Activated CD4-positive, alpha-beta T cell treated with anti-CD3 and anti-CD28 coated beads for 48 hours (primary cell): ENCODE data around the gene TLE3.

Experiments
- DNase-seq: peaks from one replicate; pipeline ENCODE4 v3.0.0-alpha.2; 2020

Gene TLE3

GRCh38 chr15:70082281-70082900 is 15.3 kb downstream of the TLE3 start:
- DNase-seq: no peak

GRCh38 chr15:70081612-70082011 is 16.1 kb downstream of the TLE3 start:
- no peak for DNase-seq

GRCh38 chr15:70080347-70080746 is 17.4 kb downstream of the TLE3 start:
- DNase-seq: no peak

GRCh38 chr15:70079888-70080287 is 17.8 kb downstream of the TLE3 start:
- no peak for DNase-seq

GRCh38 chr15:70078578-70079417 is 18.9 kb downstream of the TLE3 start:
- DNase-seq: no peak

- no peak for DNase-seq
Measured at GRCh38 chr15:70077188-70078147, 20.2 kb downstream of the TLE3 start.

- no peak for DNase-seq
Measured at GRCh38 chr15:70074380-70074779, 23.3 kb downstream of the TLE3 start.

- DNase-seq: no peak
Measured at GRCh38 chr15:70072479-70072878, 25.2 kb downstream of the TLE3 start.

GRCh38 chr15:70071799-70072198 is 25.9 kb downstream of the TLE3 start:
- DNase-seq: no peak

- no peak for DNase-seq
Measured at GRCh38 chr15:70069716-70070115, 28.0 kb downstream of the TLE3 start.

GRCh38 chr15:70068783-70069565 is 28.7 kb downstream of the TLE3 start:
- DNase-seq: no peak

GRCh38 chr15:70067681-70068080 is 30.0 kb downstream of the TLE3 start:
- no peak for DNase-seq

- DNase-seq: no peak
Measured at GRCh38 chr15:70067011-70067410, 30.7 kb downstream of the TLE3 start.

GRCh38 chr15:70066447-70066846 is 31.3 kb downstream of the TLE3 start:
- DNase-seq: no peak

- DNase-seq: no peak
Measured at GRCh38 chr15:70066004-70066403, 31.7 kb downstream of the TLE3 start.

GRCh38 chr15:70065006-70065722 is 32.6 kb downstream of the TLE3 start:
- no peak for DNase-seq

GRCh38 chr15:70064441-70064840 is 33.3 kb downstream of the TLE3 start:
- DNase-seq: no peak

- no peak for DNase-seq
Measured at GRCh38 chr15:70063980-70064379, 33.7 kb downstream of the TLE3 start.

- no peak for DNase-seq
Measured at GRCh38 chr15:70063261-70063925, 34.3 kb downstream of the TLE3 start.

- DNase-seq: no peak
Measured at GRCh38 chr15:70062321-70062956, 35.3 kb downstream of the TLE3 start.
